ENCODE data around the gene MYO5A. TPM values are rescaled to one million over a fixed set of nuclear protein-coding genes. Genes with fewer than 3 reads are reported as not detected.

MYO5A gene
- total and polyA plus RNA-seq, 3 donors from 2014 or later, result 11.7 to 35.5 (median 24.3) TPM

DNA sequence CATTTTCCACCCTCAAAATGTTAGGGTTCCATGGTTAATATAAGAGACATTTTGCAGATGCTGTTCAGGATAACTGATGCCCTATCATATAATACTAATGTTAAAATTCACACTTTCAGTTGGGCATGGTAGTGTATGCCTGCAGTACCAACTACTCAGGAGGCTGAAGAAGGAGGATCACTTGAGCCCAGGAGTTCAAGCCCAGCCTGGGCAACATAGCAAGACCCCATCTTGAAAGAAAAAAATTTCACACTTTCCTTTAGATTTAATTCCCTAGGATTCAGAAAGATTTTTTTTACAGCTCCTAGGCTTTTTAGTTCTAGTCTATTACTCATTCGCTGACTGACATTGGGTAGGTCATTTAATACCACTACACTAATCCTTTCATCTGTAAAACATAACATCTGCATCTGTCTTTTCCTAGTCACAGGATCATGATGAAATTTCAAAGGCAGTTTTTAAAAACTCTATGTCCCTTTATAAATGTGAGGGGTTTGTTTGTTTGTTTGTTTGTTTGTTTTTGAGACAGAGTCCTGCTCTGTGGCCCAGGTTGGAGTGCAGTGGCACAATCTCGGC lies 103.7 kb downstream of the MYO5A start:
- DNase-seq, result no peak
- no peak overlapping the region for H3K4me3 ChIP-seq
- intact Hi-C loops (cut with DNase I; ENCODE audit: low total_unique reads), result no loop called here
- 94 to 95% methylated on average over 2 of the region's 2 CpGs for WGBS, 2 donors
- peaks cover 3% of the 10 kb centered on the region for H3K4me1 ChIP-seq
- TF ChIP-seq POLR2A (IDR thresholded peaks at IDR 0.05), result no peak
- TF ChIP-seq, protein P1, sequence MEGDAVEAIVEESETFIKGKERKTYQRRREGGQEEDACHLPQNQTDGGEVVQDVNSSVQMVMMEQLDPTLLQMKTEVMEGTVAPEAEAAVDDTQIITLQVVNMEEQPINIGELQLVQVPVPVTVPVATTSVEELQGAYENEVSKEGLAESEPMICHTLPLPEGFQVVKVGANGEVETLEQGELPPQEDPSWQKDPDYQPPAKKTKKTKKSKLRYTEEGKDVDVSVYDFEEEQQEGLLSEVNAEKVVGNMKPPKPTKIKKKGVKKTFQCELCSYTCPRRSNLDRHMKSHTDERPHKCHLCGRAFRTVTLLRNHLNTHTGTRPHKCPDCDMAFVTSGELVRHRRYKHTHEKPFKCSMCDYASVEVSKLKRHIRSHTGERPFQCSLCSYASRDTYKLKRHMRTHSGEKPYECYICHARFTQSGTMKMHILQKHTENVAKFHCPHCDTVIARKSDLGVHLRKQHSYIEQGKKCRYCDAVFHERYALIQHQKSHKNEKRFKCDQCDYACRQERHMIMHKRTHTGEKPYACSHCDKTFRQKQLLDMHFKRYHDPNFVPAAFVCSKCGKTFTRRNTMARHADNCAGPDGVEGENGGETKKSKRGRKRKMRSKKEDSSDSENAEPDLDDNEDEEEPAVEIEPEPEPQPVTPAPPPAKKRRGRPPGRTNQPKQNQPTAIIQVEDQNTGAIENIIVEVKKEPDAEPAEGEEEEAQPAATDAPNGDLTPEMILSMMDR (IDR thresholded peaks at IDR 0.05), result no peak
- no peaks in the 10 kb centered on the region for H3K27me3 ChIP-seq
- no peaks in the 10 kb centered on the region for H3K36me3 ChIP-seq (ENCODE audit: low read depth, missing control alignments)
- no peak overlapping the region for H3K27ac ChIP-seq
- H3K9me3 ChIP-seq, result no peaks in the 10 kb centered on the region

DNA sequence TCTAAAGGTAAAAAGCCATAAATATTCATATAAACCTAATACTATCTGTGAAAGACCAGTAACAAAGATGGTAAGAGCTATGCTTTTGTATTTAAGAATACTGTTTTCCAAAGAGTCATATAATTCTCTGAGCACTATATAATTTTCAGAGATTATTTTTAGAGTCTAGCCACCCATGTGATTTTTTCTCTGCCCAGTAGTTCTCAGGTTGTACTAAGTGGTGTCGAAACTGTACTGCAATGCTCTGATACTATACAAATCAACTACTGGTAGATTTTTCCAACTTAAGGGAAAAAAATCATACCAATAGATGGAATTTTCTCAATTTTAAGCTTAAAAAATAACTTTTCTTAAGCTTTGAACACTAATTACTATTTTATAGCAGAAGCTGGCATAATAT lies 104.8 kb downstream of the MYO5A start:
- Histone ChIP-seq H3K27me3 (no peaks in the 10 kb centered on the region), H3K4me1 (peaks cover 3% of the 10 kb centered on the region), H3K36me3 (ENCODE audit: low read depth, missing control alignments) (no peaks in the 10 kb centered on the region), H3K9me3 (no peaks in the 10 kb centered on the region), H3K4me3 (no peak overlapping the region), H3K27ac (no peak overlapping the region)
- no peak for DNase-seq
- intact Hi-C loops (cut with DNase I; ENCODE audit: low total_unique reads), result no loop called here
- no peak for TF ChIP-seq POLR2A (IDR thresholded peaks at IDR 0.05)
- TF ChIP-seq, protein P1 (IDR thresholded peaks at IDR 0.05), result no peak
- WGBS, 2 donors, result 93 to 97% methylated on average over 1 of the region's 1 CpG

DNA sequence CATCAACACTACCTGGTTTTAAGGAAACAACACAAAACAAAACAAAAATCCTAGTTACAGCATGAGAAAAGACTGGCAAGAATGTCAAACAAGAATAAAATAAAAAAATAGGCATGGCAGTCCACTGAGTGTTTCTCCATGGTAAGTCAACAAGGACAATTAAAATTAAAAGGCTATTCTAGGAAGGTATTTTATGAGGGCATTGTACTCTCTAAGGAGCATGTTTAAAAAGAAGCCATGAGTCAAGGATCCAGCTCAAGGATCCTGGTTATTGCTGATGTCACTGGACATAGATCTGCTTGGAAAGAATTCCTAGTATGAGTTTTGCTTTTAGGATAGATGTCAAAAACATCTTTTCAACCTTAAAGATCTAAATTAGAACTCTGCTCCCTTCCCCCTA lies 106.7 kb downstream of the MYO5A start:
- Histone ChIP-seq H3K4me1 (no peaks in the 10 kb centered on the region), H3K27ac (no peak overlapping the region), H3K36me3 (ENCODE audit: low read depth, missing control alignments) (no peaks in the 10 kb centered on the region), H3K27me3 (no peaks in the 10 kb centered on the region), H3K9me3 (no peaks in the 10 kb centered on the region), H3K4me3 (no peak overlapping the region)
- TF ChIP-seq, protein P1 (IDR thresholded peaks at IDR 0.05), result no peak
- no peak for TF ChIP-seq POLR2A (IDR thresholded peaks at IDR 0.05)
- no peak for DNase-seq
- intact Hi-C loops (cut with DNase I; ENCODE audit: low total_unique reads), result no loop called here

DNA sequence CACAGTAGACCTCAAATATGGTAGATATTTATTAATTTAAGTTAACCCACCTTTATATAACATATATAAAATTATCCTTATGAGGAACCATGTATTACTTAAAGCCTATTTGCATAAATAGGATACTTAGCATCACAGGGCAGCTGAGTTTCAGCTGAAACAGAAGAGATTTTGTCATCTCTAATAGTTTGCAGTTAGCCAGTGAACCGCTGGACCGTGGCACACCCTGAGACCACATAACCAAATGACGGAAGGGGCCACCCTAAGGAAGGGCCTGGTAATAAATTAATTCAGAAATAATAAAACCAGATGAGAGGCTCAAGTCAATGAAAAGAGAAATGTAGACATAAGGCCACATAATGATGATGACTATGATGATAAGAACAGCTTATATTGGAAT lies 107.7 kb downstream of the MYO5A start:
- intact Hi-C loops (cut with DNase I; ENCODE audit: low total_unique reads), result no loop called here
- no peak for TF ChIP-seq POLR2A (IDR thresholded peaks at IDR 0.05)
- TF ChIP-seq, protein P1 (IDR thresholded peaks at IDR 0.05), result no peak

GRCh38 chr15:52419494-52419893 lies 109.2 kb downstream of the MYO5A start:
- Histone ChIP-seq H3K4me1 (no peaks in the 10 kb centered on the region), H3K27me3 (no peaks in the 10 kb centered on the region), H3K27ac (no peak overlapping the region), H3K9me3 (no peaks in the 10 kb centered on the region), H3K36me3 (ENCODE audit: low read depth, missing control alignments) (no peaks in the 10 kb centered on the region), H3K4me3 (no peak overlapping the region)
- no peak for DNase-seq
- intact Hi-C loops (cut with DNase I; ENCODE audit: low total_unique reads), result no loop called here
- TF ChIP-seq, protein P1 (IDR thresholded peaks at IDR 0.05), result no peak
- 81 to 82% methylated on average over 1 of the region's 1 CpG for WGBS, 2 donors

More for the DNA sequence above, 107.7 kb downstream of the MYO5A start:
- H3K27ac ChIP-seq, result no peak overlapping the region
- DNase-seq, result no peak
- no peaks in the 10 kb centered on the region for H3K9me3 ChIP-seq
- no peaks in the 10 kb centered on the region for H3K36me3 ChIP-seq (ENCODE audit: low read depth, missing control alignments)
- H3K4me3 ChIP-seq, result no peak overlapping the region
- no peaks in the 10 kb centered on the region for H3K27me3 ChIP-seq
- H3K4me1 ChIP-seq, result no peaks in the 10 kb centered on the region
- 90 to 95% methylated on average over 3 of the region's 3 CpGs for WGBS, 2 donors
